Cardiac fibroblast (primary cell): ENCODE results near the gene SBK3.

Experiments used
- DNase-seq, 2 donors: peaks; one replicate each; pipeline versions ENCODE4 v3.0.0 to v3.0.0-alpha.2; 2010; ENCODE audit warnings: low read depth in 2 of 2
- H3K4me3 ChIP-seq, 2 donors: replicated peaks in 1 of 2; 1 replicate in 1 of 2; 2 replicates in 1 of 2; pipeline ENCODE4 v1.5.1; 2011; ENCODE audit warnings: low read depth in 2 of 2, low read length in 2 of 2, mild to moderate bottlenecking in 2 of 2, moderate library complexity in 1 of 2
- CTCF ChIP-seq: IDR thresholded peaks from one replicate; pipeline ENCODE4 v1.5.1; 2011; ENCODE audit warnings: low read depth, mild to moderate bottlenecking, low read length, inconsistent platforms

SBK3 gene

GRCh38 chr19:55567708-55568328 lies 22.5 kb upstream of the SBK3 start:
- H3K4me3 ChIP-seq, result no peak overlapping the region
- DNase-seq, result no peak
- no peak for TF ChIP-seq CTCF

- no peak overlapping the region for H3K4me3 ChIP-seq
- TF ChIP-seq CTCF, result no peak
- DNase-seq, result no peak
These were observed 21.5 kb upstream of the SBK3 start for GRCh38 chr19:55566823-55567222.

- peak in 1 of 2 donors; percentile 70 for DNase-seq
- TF ChIP-seq CTCF, result no peak
- H3K4me3 ChIP-seq, result no peak overlapping the region
These were observed 17.9 kb upstream of the SBK3 start for GRCh38 chr19:55563261-55563690.

- no peak overlapping the region for H3K4me3 ChIP-seq
- TF ChIP-seq CTCF, result no peak
- no peak for DNase-seq
These were observed 14.3 kb upstream of the SBK3 start for GRCh38 chr19:55559684-55560083.

GRCh38 chr19:55554741-55555152 lies 9.4 kb upstream of the SBK3 start:
- H3K4me3 ChIP-seq, result no peak overlapping the region
- TF ChIP-seq CTCF, result no peak
- DNase-seq, result no peak

GRCh38 chr19:55554302-55554701 lies 9.0 kb upstream of the SBK3 start:
- no peak for DNase-seq
- TF ChIP-seq CTCF, result no peak

More at GRCh38 chr19:55554302-55554701, 9.0 kb upstream of the SBK3 start:
- no peak overlapping the region for H3K4me3 ChIP-seq
